Ishikawa (cell line): ENCODE data around the gene PPP1R9B.

Source experiments
- CEBPB ChIP-seq: IDR thresholded peaks from 2 replicates; pipeline ENCODE4 v1.6.1; 2012
- CREB1 ChIP-seq: IDR thresholded peaks from 2 replicates; pipeline ENCODE4 v1.6.1; 2012; ENCODE audit warnings: low read depth
- EGR1 ChIP-seq: IDR thresholded peaks from 2 replicates; pipeline ENCODE4 v1.6.1; 2012
- EP300 ChIP-seq: IDR thresholded peaks from 2 replicates; pipeline ENCODE4 v1.6.1; 2012; ENCODE audit warnings: borderline replicate concordance
- FOXM1 ChIP-seq: IDR thresholded peaks from 2 replicates; pipeline ENCODE4 v1.6.1; 2012; ENCODE audit warnings: low read depth, borderline replicate concordance
- NFIC ChIP-seq: IDR thresholded peaks from 2 replicates; pipeline ENCODE4 v1.6.1; 2012
- RAD21 ChIP-seq: IDR thresholded peaks from 2 replicates; pipeline ENCODE4 v1.6.1; 2012; ENCODE audit warnings: low read depth
- TAF1 ChIP-seq: IDR thresholded peaks from 2 replicates; pipeline ENCODE4 v1.6.1; 2012; ENCODE audit warnings: low read depth, mild to moderate bottlenecking
- TCF12 ChIP-seq: IDR thresholded peaks from 2 replicates; pipeline ENCODE4 v1.6.1; 2012; ENCODE audit warnings: low read depth
- TEAD4 ChIP-seq: IDR thresholded peaks from 2 replicates; pipeline ENCODE4 v1.6.1; 2012
- YY1 ChIP-seq: IDR thresholded peaks from 2 replicates; pipeline ENCODE4 v1.6.1; 2012; ENCODE audit warnings: low read depth
- ZBTB7A ChIP-seq: IDR thresholded peaks from 2 replicates; pipeline ENCODE4 v1.6.1; 2012; ENCODE audit warnings: low read depth
- TF ChIP-seq, protein P1 (sequence below): IDR thresholded peaks from 2 replicates; pipeline ENCODE4 v1.6.1; 2012; ENCODE audit warnings: low read depth, mild to moderate bottlenecking
- TF ChIP-seq, protein P2 (sequence below): IDR thresholded peaks from 2 replicates; pipeline ENCODE4 v1.6.1; 2012
- TF ChIP-seq, protein P3 (sequence below): IDR thresholded peaks from 2 replicates; pipeline ENCODE4 v1.6.1; 2012

Gene PPP1R9B

DNA sequence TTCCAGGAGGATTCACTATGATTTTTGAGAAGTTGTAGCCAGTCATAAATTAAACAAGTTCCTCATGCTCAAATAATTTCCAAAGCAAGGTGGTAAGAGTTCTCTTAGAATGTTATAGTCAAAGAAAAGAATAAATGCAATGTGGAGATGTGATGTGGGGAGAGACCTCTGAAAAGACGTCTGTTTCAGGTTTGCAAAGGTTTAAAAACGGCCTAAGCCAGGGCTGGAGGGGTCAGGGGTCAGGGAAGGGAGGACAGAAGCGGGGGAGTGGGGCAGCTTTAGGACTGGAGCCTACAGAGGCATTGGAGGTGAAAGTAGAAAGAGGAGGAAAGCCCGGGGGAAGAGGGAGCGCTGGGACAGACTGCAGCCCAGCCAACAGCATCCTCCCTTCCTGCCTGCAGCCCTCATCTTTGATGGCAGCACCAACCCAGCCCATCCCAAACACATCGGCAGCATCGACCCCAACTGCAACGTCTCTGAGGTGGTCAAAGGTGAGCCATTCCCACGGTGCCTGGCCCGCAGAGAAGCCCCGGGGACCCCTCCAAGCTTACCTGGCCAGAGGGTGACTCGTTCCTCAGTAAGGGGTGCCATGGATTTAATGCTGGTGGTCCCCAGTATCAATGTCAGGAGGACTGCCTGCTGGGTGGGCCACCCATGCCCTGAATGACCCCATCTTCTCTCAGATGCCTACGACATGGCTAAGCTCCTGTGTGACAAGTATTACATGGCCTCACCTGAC lies 43.9 kb downstream of the PPP1R9B start:
- TF ChIP-seq YY1 (no peak), ZBTB7A (no peak), CEBPB (no peak), RAD21 (no peak), CREB1 (no peak), EP300 (no peak), TAF1 (no peak), NFIC (no peak), FOXM1 (no peak), TEAD4 (no peak), EGR1 (no peak), TCF12 (no peak)
- TF ChIP-seq, protein P1, sequence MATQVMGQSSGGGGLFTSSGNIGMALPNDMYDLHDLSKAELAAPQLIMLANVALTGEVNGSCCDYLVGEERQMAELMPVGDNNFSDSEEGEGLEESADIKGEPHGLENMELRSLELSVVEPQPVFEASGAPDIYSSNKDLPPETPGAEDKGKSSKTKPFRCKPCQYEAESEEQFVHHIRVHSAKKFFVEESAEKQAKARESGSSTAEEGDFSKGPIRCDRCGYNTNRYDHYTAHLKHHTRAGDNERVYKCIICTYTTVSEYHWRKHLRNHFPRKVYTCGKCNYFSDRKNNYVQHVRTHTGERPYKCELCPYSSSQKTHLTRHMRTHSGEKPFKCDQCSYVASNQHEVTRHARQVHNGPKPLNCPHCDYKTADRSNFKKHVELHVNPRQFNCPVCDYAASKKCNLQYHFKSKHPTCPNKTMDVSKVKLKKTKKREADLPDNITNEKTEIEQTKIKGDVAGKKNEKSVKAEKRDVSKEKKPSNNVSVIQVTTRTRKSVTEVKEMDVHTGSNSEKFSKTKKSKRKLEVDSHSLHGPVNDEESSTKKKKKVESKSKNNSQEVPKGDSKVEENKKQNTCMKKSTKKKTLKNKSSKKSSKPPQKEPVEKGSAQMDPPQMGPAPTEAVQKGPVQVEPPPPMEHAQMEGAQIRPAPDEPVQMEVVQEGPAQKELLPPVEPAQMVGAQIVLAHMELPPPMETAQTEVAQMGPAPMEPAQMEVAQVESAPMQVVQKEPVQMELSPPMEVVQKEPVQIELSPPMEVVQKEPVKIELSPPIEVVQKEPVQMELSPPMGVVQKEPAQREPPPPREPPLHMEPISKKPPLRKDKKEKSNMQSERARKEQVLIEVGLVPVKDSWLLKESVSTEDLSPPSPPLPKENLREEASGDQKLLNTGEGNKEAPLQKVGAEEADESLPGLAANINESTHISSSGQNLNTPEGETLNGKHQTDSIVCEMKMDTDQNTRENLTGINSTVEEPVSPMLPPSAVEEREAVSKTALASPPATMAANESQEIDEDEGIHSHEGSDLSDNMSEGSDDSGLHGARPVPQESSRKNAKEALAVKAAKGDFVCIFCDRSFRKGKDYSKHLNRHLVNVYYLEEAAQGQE, result no peak
- TF ChIP-seq, protein P2, sequence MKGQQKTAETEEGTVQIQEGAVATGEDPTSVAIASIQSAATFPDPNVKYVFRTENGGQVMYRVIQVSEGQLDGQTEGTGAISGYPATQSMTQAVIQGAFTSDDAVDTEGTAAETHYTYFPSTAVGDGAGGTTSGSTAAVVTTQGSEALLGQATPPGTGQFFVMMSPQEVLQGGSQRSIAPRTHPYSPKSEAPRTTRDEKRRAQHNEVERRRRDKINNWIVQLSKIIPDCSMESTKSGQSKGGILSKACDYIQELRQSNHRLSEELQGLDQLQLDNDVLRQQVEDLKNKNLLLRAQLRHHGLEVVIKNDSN, result no peak
- TF ChIP-seq, protein P3, sequence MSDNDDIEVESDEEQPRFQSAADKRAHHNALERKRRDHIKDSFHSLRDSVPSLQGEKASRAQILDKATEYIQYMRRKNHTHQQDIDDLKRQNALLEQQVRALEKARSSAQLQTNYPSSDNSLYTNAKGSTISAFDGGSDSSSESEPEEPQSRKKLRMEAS, result no peak

DNA sequence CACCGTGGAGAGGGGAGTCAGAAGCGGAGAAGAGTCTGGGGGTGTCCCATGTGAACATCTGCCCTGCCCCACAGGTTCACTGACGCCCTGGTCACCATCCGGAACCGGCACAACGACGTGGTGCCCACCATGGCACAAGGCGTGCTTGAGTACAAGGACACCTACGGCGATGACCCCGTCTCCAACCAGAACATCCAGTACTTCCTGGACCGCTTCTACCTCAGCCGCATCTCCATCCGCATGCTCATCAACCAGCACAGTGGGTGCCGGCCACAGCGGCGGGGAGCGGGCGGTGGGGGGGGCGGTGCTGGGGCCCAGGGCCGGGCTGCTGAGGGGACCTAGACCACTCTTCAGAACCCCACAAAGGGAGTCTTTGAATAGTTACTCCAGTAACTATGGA lies 44.7 kb downstream of the PPP1R9B start:
- TF ChIP-seq TAF1, result no peak
- no peak for TF ChIP-seq RAD21
- TF ChIP-seq EGR1, result no peak
- TF ChIP-seq FOXM1, result no peak
- TF ChIP-seq CREB1, result no peak
- TF ChIP-seq, protein P3, result no peak
- no peak for TF ChIP-seq TCF12
- TF ChIP-seq, protein P1, result no peak
- TF ChIP-seq NFIC, result no peak
- no peak for TF ChIP-seq TEAD4
- no peak for TF ChIP-seq EP300
- no peak for TF ChIP-seq YY1

DNA sequence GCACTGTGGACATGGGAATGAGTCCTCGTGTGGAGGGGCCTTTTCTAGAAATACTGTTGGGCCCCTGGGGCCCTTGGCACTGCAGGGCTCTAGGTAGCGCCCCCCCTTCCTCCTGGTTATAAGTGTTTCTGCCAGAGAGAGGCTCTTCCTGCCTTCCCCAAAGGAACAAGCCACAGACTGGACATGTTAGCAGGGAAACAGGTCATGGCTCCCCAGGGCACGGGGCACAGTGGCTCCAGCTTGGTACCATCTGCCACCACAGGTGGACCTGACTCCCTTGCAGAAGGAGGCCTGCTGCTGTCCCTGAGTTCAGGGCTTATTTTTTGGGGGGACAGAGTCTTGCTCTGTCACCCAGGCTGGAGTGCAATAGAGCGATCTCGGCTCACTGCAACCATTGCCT lies 46.5 kb downstream of the PPP1R9B start:
- TF ChIP-seq, protein P2, result no peak
- TF ChIP-seq EP300, result no peak
- no peak for TF ChIP-seq TCF12
- no peak for TF ChIP-seq EGR1
- TF ChIP-seq, protein P3, result no peak
- no peak for TF ChIP-seq FOXM1
- no peak for TF ChIP-seq RAD21
- TF ChIP-seq, protein P1, result no peak
- no peak for TF ChIP-seq ZBTB7A
- TF ChIP-seq YY1, result no peak
- TF ChIP-seq CREB1, result no peak
- TF ChIP-seq NFIC, result no peak
- no peak for TF ChIP-seq TAF1
- TF ChIP-seq CEBPB, result no peak
- no peak for TF ChIP-seq TEAD4

DNA sequence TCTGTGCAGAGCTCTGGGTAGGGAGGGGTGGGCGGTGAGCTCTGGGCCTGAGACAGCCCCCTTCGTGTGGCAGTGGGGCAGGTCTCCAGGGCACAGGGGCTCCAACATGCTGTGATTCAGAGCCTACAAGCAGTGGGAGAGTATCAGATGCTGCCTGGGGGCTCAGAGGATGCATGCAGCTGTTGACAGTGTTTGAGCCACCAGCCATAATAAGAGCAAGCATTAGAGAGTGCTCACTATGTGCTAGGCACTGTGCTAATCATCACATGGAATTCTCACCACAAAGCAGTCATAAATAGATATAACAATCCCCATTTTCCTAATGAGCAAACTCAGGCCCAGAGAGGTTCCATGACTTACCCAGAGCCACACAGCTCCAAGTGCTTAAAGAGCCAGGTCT lies 47.2 kb downstream of the PPP1R9B start:
- TF ChIP-seq YY1, result no peak
- no peak for TF ChIP-seq RAD21
- TF ChIP-seq FOXM1, result no peak
